B cell (primary cell): ENCODE measurements around the gene MICA. TPM values are rescaled to one million over a fixed set of nuclear protein-coding genes. Genes with fewer than 3 reads are reported as not detected.

Experiments
- ATAC-seq: fragments of 200-7000 bp; cut with Tn5 transposase; one replicate; pipeline ENCODE4 v1.10.0; 2021; ENCODE audit warnings: low read depth, mild to moderate bottlenecking, moderate number of reproducible peaks, moderate library complexity
- CTCF ChIA-PET: fragments of 350-600 bp; sonication (Branson Sonifier 250); formaldehyde crosslinking; loops from one replicate; lab custom pipeline; 2021; ENCODE audit warnings: antibody characterized with exemption, inconsistent platforms; lab: Charles Lee
- POLR2A ChIA-PET: fragments of 350-600 bp; sonication (Branson Sonifier 250); formaldehyde crosslinking; loops from one replicate; lab custom pipeline; 2021; ENCODE audit warnings: antibody characterized with exemption; lab: Charles Lee
- DNase-seq: peaks from one replicate; pipeline ENCODE4 v3.0.0; 2013
- H2AFZ ChIP-seq: 2 replicates; pipeline ENCODE4 v1.6.1; 2012; ENCODE audit warnings: mild to moderate bottlenecking, low read depth, low read length; ENCODE audit not compliant: insufficient read depth, poor library complexity, severe bottlenecking
- H3K27ac ChIP-seq, 2 donors: 1 replicate in 1 of 2; 2 replicates in 1 of 2; pipeline ENCODE4 v1.5.1; 2012 to 2013; ENCODE audit warnings: low read length in 2 of 2, mild to moderate bottlenecking in 2 of 2, moderate library complexity in 1 of 2
- H3K27me3 ChIP-seq, 4 experiments: fragments of 200-600 bp in 1 of 4; sonication (generic) in 1 of 4; replicated peaks in 1 of 4; 1 replicate in 2 of 4; 2 replicates in 2 of 4; pipeline versions ENCODE4 v1.6.1 to v1.7.0; 2013 to 2016; ENCODE audit warnings: low read length in 3 of 4, mild to moderate bottlenecking in 2 of 4, mixed read lengths in 1 of 4, moderate library complexity in 1 of 4; ENCODE audit not compliant: insufficient read depth in 4 of 4, control insufficient read depth in 3 of 4; ENCODE audit errors: control extremely low read depth in 1 of 4
- H3K36me3 ChIP-seq, 2 experiments: replicated peaks in 1 of 2; 1 replicate in 1 of 2; 2 replicates in 1 of 2; pipeline versions ENCODE4 v1.6.1 to v1.7.1; 2013; ENCODE audit warnings: low read length in 1 of 2; ENCODE audit not compliant: insufficient read depth in 2 of 2, control insufficient read depth in 1 of 2; ENCODE audit errors: control extremely low read depth in 1 of 2, extremely low read depth in 1 of 2
- H3K4me1 ChIP-seq, 2 donors: fragments of 200-600 bp in 1 of 2; sonication (generic) in 1 of 2; 1 replicate in 1 of 2; 2 replicates in 1 of 2; pipeline versions ENCODE4 v1.5.1 to v1.6.1; 2013 to 2017; ENCODE audit warnings: low read length in 2 of 2; ENCODE audit not compliant: control insufficient read depth in 2 of 2, insufficient read depth in 2 of 2
- H3K4me2 ChIP-seq: replicated peaks from 2 replicates; pipeline ENCODE3; 2012; ENCODE audit warnings: mild to moderate bottlenecking, low read depth, low read length; ENCODE audit not compliant: poor library complexity, severe bottlenecking
- H3K4me3 ChIP-seq, 5 experiments: fragments of 200-600 bp in 1 of 5; sonication (generic) in 1 of 5; 1 replicate in 3 of 5; 2 replicates in 2 of 5; pipeline versions ENCODE4 v1.5.1 to v1.7.0; 2011 to 2016; ENCODE audit warnings: low read length in 4 of 5, mild to moderate bottlenecking in 4 of 5, low read depth in 2 of 5, control low read depth in 1 of 5, moderate library complexity in 1 of 5; ENCODE audit not compliant: insufficient read depth in 1 of 5; ENCODE audit errors: control extremely low read depth in 1 of 5, extremely low read depth in 1 of 5
- H3K79me2 ChIP-seq: fragments of 200-600 bp; sonication (generic); one replicate; pipeline ENCODE4 v1.6.0; 2016; ENCODE audit warnings: low read length; ENCODE audit not compliant: control insufficient read depth, insufficient read depth
- H3K9ac ChIP-seq: fragments of 200-600 bp; sonication (generic); 2 replicates; pipeline ENCODE4 v1.6.1; 2017; ENCODE audit warnings: mild to moderate bottlenecking, low read length, moderate library complexity
- H3K9me3 ChIP-seq, 3 donors: one replicate each; pipeline versions ENCODE4 v1.6.1 to v1.7.1; 2013; ENCODE audit warnings: low read length in 2 of 3; ENCODE audit not compliant: control insufficient read depth in 2 of 3, insufficient read depth in 1 of 3; ENCODE audit errors: control extremely low read depth in 1 of 3
- H4K20me1 ChIP-seq: 2 replicates; pipeline ENCODE4 v1.6.0; 2012; ENCODE audit warnings: mild to moderate bottlenecking, low read length; ENCODE audit not compliant: insufficient read depth, control insufficient read depth, poor library complexity, severe bottlenecking
- H3K27ac Mint-ChIP-seq: one replicate; pipeline ENCODE4 v1.8.0; 2021; ENCODE audit warnings: mixed read lengths
- H3K27me3 Mint-ChIP-seq: one replicate; pipeline ENCODE4 v1.8.0; 2021; ENCODE audit warnings: mixed read lengths
- H3K4me1 Mint-ChIP-seq: one replicate; pipeline ENCODE4 v1.8.0; 2021; ENCODE audit warnings: mixed read lengths
- H3K4me3 Mint-ChIP-seq: one replicate; pipeline ENCODE4 v1.8.0; 2021; ENCODE audit warnings: mixed read lengths
- H3K9me3 Mint-ChIP-seq: one replicate; pipeline ENCODE4 v1.8.0; 2022; ENCODE audit warnings: mixed read lengths; ENCODE audit not compliant: insufficient read depth
- EZH2 ChIP-seq: IDR thresholded peaks from 2 replicates; pipeline ENCODE4 v1.6.1; 2012; ENCODE audit warnings: borderline replicate concordance, low read depth, mild to moderate bottlenecking, moderate library complexity, low read length; ENCODE audit not compliant: insufficient read depth, poor library complexity, severe bottlenecking
- WGBS: methylation state at CpG from one replicate; pipeline ENCODE4 v1.1.5; 2013; ENCODE audit warnings: missing lambda C conversion rate; ENCODE audit not compliant: insufficient coverage; 5-methylcytosine and 5-hydroxymethylcytosine counted together
- intact Hi-C: fragments of 100-400 bp; cut with micrococcal nuclease; formaldehyde crosslinking; loops from one replicate; pipeline ENCODE4 v1.10.0; 2022
- polyA plus RNA-seq: library from polyadenylated mRNA; depleted of rRNA; stranded (reverse); fragments of >200 nt; gene quantifications from 2 replicates; pipeline ENCODE4 v1.2.3, GENCODE V29; 2012
- total RNA-seq, 2 donors: library from RNA; stranded (reverse); fragments of 120-200 nt in 1 of 2; gene quantifications; 1 replicate in 1 of 2; 2 replicates in 1 of 2; pipeline versions ENCODE4 v1.2.3 to v1.2.4, GENCODE V29; 2013 to 2022
- TF ChIP-seq, protein P1 (sequence below): fragments of 200-600 bp; IDR thresholded peaks from one replicate; pipeline ENCODE4 v1.8.0; 2022; ENCODE audit warnings: antibody characterized with exemption, mild to moderate bottlenecking

The MICA gene
- total and polyA plus RNA-seq, 2 donors (not counting 1 experiment from before 2014, with no cell fraction given) = 13.9 to 28.5 TPM

DNA sequence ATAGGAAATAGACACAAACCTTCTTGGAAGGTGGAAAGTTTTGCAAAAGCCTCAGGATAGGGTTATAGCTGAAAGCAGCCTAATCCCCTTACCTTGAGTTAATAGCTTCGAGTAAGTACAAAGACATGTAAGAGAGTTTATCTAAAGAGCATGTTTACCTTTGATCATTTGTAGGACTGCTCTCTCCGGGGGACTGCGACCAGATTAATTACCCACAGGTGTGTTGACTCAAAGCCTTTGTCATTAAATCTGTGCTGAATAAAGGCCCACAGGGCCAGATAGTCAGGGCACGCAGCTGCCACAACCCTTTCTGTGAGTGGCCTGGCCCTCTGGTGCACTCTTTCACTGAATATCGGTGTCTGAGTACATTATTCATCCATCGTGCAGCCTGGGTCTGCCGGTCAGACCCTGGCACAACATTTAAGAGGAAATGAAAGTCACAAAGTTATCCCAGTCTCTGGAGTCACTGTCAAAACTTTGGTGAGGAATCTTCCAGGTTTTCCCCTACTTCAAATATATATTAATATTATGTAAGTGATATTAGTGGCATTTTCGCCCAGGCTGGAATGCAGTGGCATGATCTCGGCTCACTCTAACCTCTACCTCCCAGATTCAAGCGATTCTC lies 5.4 kb upstream of the MICA start:
- Histone ChIP-seq H2AFZ (no peak overlapping the region), H3K27ac (no peak overlapping the region), H3K36me3 (peaks cover 0 to 15% of the 10 kb centered on the region in 2 experiments), H4K20me1 (peaks cover 21% of the 10 kb centered on the region), H3K4me1 (peaks cover 22 to 40% of the 10 kb centered on the region in 2 donors), H3K4me3 (no peak overlapping the region), H3K9me3 (no peaks in the 10 kb centered on the region), H3K27me3 (no peaks in the 10 kb centered on the region), H3K79me2 (peaks cover 45% of the 10 kb centered on the region), H3K4me2 (no peak overlapping the region), H3K9ac (no peak overlapping the region)
- WGBS = 94% methylated on average over 9 of the region's 10 CpGs
- intact Hi-C loops = loop anchor here (1.0 to 2.0 kb wide), 3 partner anchors 43 to 143 kb away; no protein-coding TSS in a partner anchor
- Mint-ChIP-seq H3K27me3 (no peaks in the 10 kb centered on the region), H3K9me3 (no peaks in the 10 kb centered on the region), H3K27ac (no peak overlapping the region), H3K4me1 (peaks cover 40% of the 10 kb centered on the region), H3K4me3 (peak overlapping the region; percentile 32)
- ATAC-seq (no peak), DNase-seq (no peak)
- ChIA-PET CTCF (interaction anchor here (0.6 to 5.7 kb wide), 15 partner anchors 29 to 256 kb away, joined by 3 to 78 read pairs (median 4); no protein-coding TSS in a partner anchor), POLR2A (no interaction called here)
- TF ChIP-seq EZH2 = no peak
- TF ChIP-seq, protein P1, sequence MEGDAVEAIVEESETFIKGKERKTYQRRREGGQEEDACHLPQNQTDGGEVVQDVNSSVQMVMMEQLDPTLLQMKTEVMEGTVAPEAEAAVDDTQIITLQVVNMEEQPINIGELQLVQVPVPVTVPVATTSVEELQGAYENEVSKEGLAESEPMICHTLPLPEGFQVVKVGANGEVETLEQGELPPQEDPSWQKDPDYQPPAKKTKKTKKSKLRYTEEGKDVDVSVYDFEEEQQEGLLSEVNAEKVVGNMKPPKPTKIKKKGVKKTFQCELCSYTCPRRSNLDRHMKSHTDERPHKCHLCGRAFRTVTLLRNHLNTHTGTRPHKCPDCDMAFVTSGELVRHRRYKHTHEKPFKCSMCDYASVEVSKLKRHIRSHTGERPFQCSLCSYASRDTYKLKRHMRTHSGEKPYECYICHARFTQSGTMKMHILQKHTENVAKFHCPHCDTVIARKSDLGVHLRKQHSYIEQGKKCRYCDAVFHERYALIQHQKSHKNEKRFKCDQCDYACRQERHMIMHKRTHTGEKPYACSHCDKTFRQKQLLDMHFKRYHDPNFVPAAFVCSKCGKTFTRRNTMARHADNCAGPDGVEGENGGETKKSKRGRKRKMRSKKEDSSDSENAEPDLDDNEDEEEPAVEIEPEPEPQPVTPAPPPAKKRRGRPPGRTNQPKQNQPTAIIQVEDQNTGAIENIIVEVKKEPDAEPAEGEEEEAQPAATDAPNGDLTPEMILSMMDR = no peak
